ENCODE measurements around the gene PKDCC.
"Not testable (repeated sequence)": the region's sequence is repeated elsewhere in the genome, so short reads cannot be mapped to it uniquely, and the experiment has no call there.

The PKDCC gene

DNA sequence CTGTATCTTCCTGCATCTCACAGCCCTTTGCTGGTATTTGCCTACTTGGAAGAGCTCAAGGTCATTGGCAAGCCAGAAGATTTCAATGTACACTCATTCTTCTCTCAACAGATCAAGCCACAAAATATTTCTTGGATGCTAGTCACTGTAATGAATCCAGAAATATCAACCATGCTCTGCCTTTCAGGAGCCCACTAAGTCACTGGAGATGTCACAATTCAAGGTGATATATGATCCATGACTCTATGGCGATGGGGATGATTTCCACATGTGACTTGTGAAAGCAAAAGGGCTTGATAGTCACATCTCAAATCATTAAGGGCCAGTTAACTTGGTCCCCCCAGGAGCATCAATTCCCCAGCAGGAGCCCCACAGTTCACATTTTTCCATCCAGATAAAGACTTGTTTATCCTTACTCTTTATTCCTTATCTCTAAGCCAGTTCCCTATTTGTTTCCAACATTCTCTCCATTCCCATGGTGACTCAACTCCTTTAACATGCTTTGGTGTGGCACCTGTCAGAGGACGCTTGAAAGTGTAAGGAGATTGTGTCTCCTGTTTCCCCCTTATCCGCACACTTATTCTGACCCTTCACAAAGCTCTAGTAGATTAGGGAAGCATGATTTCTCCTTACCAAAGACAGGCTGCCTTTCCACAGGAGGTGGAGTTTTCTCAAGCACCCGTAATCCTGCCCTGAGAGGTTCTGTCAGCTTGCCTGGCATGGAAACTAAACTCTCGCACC is 15.8 kb downstream of the PKDCC start:
- DNase-seq (no peak), ATAC-seq (no peak)

DNA sequence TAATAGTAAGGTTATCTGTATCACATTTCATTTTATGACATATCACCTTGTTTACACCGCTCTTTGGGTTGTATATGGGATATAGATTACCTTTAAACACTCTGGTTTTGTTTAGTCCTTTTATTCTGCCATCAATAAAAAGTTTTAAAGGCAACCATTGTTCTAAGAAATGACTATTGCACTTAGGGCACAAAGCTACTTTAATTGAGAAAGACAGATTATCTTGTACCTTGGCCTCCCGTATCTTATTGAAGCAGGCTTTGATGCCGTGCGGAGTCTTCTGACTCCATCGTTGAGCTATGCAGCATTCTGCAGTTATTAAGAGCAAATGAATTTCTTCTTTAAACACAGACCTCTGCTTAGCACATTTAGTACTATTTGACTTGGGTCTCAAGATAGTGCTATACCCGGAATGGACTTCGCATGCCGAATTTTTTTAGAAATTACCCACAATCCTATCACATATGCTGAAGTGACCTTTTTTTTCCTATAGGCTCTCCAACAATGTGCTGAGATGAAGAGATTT is 16.7 kb downstream of the PKDCC start:
- DNase-seq = no peak
- ATAC-seq = no peak

DNA sequence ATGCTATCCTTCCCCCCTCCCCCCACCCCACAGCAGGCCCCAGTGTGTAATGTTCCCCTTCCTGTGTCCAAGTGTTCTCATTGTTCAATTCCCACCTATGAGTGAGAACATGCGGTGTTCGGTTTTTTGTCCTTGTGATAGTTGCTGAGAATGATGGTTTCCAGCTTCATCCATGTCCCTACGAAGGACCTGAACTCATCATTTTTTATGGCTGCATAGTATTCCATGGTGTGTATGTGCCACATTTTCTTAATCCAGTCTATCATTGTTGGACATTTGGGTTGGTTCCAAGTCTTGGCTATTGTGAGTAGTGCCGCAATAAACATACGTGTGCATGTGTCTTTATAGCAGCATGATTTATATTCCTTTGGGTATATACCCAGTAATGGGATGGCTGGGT is 17.9 kb downstream of the PKDCC start:
- not testable (repeated sequence) for DNase-seq, ATAC-seq

DNA sequence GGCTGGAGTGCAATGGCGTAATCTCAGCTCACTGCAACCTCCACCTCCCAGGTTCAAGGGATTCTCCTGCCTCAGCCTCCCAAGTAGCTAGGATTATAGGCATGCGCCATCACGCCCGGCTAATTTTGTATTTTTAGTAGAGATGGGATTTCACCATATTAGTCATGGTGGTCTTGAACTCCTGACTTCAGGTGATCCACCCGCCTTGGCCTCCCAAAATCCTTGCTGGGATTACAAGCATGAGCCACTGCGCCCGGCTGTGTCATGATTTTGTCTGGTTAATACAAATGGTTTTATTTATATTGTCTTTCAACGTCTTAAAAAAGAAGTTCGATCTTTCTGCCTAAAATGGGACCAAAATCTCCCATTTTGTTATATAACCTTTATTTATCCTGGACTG is 19.2 kb downstream of the PKDCC start:
- not testable (repeated sequence) for DNase-seq, ATAC-seq

DNA sequence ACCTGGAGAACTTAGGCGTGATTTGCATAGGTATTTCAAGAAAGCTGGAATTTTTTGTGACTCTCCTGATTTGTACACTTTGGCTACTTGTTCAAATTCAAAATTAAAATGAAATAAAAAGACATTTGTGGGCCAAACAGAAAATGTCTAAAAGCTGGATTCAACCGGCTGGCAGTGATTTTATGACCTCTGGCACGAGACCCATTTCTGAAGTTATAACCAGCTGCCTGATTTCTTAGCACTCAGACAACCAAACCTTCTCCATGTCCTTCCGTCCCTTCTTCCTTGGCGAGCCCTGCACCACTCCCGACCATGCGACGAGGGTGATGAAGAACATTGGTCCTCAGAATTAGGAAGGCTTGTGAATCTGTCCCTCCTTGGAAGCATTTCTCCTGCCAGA is 19.7 kb downstream of the PKDCC start:
- DNase-seq (no peak), ATAC-seq (no peak)

DNA sequence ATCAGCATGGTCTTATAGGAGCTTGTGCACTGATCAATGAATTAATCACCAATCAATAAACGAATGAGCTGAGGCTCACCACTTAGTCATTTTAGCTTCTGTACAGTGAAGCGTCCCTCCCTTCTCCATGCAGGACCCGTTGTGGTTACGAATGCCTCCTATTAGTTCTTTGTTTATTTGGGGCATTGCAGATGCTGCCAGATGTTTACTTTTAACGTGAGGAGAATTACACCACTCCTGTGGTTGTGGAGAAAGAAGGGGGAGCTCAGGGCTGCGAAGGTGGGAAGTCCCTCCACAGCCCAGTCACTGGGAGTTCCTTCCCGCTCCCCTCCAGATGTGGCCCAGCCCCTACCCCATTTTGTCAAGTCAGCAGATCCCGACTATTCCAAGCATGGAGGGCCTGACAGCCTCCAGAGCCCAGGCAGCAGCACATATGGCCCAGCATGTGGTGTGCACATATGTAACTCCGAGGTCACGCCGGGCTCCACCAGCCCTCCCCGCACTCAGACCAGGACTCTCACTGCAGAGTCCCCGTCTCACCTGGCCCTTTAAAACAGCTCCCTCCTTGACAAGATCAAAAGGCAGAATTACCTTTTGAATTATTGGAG is 20.9 kb downstream of the PKDCC start:
- DNase-seq (no peak), ATAC-seq (no peak)

DNA sequence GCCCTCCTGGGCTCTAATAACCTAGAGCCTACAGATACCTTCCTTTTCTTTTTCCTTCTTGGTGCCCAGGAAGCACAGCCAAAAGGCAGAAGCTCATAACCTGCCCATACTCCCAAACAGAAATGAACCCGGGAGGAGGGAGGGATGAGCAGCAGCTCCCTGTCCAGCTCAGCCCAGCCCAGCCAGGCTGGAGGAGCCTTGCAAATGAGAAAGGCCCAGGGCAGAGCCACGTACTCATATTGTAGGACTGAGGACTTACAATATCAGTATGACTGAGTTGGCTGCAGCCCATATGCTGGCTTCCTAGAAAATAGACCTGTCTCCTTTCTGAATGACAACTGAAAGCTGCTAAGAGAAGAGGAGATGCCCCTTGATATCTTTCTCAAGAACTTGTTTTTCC is 21.7 kb downstream of the PKDCC start:
- DNase-seq (no peak), ATAC-seq (no peak)

DNA sequence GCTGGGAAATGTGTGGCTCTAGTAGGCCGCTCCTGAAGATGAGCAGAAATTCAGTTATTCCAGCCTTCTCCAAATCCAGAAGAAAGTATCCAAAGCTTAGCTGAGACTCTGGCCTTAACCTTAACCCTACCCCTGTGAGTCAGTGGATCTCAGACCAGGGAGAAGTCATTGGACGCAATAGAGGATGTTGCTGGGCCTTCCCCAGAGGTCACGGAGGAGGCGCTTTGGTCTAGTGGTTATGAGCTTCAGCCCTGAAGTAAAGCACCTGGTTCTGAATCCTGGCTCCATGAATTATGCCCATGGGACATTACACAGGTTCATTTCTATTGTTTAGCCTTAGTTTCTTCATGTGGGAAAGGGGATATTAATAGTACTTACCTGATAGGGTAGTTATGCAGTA is 24.0 kb downstream of the PKDCC start:
- ATAC-seq (no peak), DNase-seq (no peak)

DNA sequence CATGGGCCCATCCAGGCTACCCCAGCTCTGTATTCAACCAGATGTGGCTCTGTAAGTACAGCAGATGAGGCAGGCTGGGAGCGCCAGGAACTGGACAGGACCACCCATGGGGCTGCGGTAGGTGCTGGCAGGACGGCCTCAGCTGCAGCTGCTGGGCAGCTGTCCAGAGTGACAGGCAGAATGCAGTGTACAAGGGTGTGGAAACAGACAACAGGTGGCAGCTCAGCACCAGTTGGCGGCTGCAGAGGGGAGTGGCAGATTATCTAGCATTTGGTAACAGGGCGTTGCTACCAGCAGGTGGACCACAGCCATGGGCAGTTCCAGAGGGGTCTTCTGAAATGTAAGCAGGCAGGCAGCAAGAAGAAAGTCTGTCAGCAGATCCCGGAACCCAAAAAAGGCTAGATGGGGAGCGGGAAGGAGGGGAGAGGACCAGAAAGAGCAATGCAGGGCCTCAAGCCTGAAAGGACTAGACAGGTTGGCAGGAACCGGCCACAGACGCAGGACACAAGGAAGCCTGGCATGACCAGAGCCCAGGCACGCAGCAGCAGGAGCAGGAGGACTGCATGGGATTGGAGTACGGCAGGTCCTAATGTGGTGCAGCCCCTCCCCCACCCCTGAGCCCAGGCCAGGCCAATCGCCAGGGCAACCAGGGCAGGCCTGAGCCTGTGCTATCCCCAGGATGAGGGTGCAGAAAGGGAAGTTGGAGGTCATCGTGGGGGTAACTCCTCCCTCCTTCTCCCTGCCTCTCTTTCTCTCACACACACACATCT is 24.7 kb downstream of the PKDCC start:
- no peak for ATAC-seq
- no peak for DNase-seq

DNA sequence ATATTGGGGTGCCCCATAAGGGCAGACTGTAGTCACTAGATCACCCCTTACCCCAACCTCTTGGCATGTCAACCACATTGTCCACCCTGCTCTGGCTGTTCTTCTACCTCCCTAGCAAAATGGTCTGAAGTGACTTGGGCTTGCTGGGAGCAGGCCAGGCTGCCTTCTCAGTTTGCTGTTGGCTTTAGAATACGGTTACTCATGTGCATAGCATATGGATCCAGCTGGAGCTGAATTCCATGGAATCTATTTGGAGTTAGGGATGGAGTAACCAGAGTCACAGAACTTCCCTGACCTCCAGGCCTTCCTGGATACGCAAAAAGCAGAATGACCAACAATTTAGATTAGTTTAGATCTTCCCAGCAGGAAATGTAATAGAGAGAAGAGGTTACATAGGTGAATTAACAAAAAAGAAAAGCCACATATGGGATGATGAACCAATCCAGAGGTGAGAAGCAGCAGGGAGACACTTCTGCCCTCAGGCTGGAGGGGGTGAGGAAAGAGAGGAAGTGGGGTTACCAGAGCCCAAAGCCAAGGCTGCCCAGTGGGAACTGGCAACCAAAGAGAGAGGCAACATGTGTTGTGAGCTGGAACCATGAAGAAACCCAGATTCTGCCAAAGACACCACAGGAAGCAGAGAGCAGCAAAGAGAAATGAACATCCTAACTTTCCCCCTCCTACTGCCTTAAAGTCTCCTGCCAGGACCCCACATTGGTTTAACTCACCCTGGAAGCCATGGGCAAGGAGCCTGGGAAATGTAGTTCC is 26.1 kb downstream of the PKDCC start:
- ATAC-seq (no peak), DNase-seq (no peak)

DNA sequence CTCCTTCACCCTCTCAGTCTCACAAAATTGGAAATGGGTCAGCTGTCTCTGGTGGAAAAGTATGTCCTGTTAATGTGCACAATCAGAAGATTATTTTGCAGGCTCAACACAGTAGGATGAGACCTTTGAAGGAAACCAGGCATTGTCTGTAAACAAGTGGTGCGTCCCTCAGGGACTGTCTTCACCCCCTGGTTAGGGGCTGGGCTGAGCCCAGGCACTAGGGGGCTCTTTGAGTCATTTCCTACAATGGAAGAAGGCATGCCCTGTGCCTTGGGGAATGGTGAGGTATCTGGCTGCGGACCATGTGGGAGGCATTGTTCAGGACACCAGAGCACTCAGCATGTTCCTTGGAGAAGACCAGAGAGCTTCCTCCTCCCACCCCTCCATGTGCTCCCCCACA is 26.8 kb downstream of the PKDCC start:
- no peak for ATAC-seq
- DNase-seq = no peak

DNA sequence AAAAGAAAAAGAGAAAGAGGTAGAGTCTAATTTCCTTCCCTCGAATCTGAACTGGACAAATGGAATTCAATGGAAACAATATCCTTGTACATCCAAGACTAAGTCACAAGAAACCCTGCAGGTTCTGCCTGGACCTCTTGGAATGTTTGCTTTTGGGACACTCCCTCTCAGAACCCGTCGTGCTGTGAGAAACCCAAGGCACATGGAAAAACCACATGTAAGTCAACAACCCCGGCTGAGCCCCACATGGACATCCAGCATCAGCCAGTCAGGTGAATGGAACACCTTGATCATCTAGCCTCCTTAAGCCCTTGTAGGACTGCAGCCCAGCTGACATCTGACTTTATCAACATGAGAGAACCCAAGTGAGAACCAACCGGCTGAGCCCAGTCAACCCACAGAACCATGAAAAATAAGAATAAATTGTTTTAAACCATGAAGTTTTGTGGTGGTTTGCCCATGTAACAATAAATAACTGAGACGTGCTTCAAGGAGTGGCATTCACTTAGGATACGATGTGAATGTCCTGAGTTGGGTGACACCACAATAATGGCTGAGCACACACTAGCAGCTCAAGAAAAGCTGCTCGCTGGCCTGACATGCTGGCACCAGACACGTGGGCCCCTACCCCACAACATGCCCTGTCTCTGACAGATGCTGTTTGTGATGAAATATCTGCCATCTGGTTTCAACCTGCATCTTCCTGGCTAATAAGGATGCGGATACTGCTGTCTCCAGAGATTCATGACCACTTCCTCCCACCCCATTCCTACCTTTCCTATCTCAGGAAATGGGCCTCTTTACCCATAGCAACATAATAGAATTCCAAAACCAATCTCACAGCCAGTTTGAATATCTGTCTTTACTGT is 28.8 kb downstream of the PKDCC start:
- no peak for DNase-seq

DNA sequence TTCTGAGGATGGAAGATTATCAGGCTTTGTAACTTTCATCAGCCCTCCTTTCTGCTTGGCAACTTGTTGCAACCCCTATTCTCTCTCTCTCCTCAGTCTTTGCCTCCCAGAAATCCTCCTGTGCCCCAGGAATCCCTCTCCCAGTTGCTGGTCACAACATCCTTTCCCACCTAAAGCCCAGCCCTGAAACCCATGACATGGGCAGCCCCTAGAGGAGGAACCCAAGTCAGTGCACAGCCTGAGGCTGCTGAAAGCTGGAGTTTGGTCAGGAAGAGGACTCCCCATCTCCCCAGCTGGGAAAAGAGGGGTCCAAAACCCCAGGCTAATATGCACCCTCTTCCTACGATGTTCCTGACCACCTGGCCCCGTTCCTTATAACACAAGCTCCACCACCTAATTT is 29.5 kb downstream of the PKDCC start:
- DNase-seq (no peak), ATAC-seq (no peak)

More for the DNA sequence above, 28.8 kb downstream of the PKDCC start:
- ATAC-seq = no peak

DNA sequence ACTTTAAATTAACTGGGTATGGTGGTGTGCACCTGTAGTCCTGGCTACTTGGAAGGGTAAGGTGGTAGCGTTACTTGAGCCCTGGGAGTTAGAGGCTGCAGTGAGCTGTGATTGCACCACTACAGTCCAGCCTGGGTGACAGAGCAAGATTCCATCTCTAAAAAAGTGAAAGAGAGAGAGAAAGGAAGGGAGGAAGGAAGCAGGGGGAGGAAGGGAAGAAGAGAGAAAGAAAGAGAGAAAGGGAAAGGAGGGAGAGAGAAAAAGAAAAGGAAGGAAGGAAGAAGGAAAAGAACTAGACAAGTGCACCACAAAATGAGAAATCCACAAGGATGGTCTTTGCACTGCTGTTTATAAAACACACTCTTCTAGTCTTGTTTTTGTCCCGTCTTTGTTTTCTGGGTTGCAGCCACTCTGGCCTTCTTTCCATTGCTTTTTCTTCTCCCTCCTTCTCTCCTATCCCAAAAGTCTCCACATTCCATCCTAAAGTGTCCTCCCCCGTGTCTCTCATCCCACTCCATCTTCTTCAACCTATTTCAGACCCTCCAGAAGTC is 32.0 kb downstream of the PKDCC start:
- ATAC-seq (no peak), DNase-seq (no peak)

DNA sequence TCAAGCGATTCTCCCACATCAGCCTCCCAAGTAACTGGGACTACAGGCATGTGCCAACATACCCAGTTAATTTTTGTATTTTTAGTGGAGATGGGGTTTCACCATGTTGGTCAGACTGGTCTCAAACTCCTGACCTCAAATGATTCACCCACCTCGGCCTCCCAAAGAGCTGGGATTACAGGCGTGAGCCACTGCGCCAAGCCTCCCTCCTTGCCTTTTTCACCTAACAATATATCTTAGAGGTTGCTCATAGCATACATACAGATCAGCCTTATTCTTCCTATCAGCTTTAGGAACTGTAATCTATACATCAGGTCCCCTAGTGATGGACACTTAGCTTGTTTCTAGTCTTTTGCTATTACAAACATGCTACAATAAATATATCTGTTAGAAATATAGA is 33.3 kb downstream of the PKDCC start:
- ATAC-seq = not testable (repeated sequence)

DNA sequence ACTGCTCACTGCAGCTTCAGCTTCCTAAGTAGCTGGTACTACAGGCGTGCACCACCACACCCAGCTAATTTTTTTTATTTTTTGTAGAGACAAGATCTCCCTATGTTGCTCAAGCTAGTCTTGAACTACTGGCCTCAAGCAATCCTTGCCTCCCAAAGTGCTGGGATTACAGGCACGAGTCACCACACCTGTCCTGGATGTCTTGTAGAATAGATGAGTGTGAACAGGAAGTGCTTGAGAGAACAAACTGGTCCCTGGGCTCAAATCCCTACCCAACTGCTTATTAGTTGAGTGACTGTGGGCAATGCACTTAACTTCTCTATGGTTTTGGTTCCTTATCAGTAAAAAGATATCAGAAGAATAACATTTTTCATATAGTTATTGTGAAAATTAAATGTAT is 34.2 kb downstream of the PKDCC start:
- no peak for ATAC-seq
- no peak for DNase-seq

More for the DNA sequence above, 33.3 kb downstream of the PKDCC start:
- DNase-seq = not testable (repeated sequence)

DNA sequence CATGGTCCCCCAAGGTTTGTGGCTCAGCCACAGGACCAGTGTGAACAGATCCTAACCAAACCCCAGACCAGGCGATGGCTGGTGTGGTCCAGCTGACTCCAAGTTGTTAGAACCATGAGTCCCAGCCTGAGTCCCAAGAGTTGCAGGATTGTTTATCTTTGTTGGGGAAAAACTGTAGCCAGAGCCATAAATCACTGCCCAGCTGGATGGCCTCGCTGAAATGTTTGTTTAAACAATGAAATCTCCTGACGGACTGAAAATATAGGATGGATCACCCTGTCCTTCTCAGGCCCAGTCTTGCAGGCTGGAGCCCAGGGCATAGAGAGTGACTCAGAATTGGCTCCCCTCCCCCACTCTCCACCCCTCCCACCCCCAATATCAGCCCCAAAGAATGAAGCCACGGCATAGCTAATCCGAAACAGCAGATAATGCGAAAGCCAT is 36.4 kb downstream of the PKDCC start:
- DNase-seq (no peak), ATAC-seq (no peak)

DNA sequence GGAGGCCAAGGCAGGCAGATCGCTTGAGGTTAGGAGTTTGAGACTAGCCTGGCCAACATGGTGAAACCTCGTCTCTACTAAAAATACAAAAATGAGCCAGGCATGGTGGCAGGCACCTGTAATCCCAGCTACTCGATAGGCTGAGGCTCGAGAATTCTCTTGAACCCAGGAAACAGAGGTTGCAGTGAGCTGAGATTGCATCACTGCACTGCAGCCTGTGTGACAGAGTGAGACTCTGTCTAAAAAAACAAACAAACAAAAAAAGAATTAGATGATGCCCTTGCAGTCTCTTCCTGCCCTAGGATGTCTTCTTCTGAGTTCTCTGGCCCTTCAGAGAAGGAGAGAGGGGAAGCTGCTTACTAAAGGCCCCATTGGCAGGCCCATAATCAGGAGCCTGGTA is 37.2 kb downstream of the PKDCC start:
- ATAC-seq, DNase-seq: not testable (repeated sequence)

DNA sequence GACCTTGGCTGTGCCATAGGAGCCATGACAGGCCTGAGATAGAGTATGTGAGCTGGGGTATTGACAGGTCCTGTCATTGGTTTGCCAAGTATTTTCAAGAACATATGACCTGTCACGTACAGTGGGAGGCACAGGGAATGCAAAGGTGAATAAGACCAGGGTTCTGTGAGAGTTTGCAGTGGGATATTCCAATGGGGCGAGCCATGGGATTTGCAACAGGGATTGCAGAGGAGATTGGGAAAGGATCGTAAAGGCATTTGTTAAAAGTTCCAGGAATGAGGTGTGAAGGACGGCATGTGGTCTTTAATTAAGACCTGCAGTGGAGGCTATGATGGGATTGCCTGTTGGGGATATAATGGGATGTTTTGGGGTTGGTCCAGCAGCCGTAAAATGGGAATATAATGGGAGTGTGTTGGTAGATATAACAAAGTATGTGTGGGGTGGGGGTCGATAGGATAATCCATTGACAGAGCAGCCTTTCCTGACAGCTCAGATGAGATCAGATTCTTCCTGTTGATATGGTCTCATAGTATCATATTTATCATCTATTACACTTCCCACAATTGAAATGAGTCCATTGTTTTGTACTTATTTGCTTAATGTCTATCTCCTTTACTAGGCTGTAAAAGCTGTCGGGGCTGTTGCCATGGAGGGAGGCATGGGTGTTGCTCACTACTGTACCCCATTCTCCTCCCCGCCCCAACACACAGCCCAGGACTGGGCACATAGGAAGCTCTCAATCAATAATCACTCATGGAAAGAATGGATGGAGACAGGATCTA is 38.1 kb downstream of the PKDCC start:
- no peak for ATAC-seq

DNA sequence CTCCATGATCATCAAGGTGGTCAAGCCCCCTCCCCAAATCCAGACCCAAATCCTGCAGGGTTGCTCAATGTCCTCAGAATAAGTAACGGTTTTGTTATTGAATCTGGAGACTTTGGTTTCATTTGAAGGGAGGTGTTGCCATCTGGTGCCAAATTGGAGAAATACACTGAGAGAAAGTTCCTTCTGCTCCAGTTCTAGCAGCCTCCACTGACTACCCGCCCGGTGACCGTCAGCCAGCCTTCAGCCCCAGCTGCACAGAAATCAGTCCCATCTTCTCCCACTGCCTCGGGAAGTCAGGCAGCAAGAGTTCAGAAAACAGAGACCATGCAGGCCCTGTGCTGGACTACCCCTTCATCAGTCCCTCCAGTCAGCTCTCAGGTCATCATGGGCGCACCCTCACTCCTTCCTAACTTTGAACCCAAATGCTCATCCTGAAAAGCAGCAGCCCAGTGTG is 38.7 kb downstream of the PKDCC start:
- DNase-seq = peak; percentile 27
- no peak for ATAC-seq

More for the DNA sequence above, 38.1 kb downstream of the PKDCC start:
- DNase-seq = no peak

All from stimulated activated naive CD8-positive, alpha-beta T cell treated with anti-CD3 and anti-CD28 coated beads, Interleukin-15, Interleukin-2, amounts not matched to agents 100 U/mL and 50 U/mL, for 24 hours (primary cell).